GM10266 (cell line): Measurements from ENCODE around the gene C1orf116.
"Not testable (repeated sequence)": the region's sequence is repeated elsewhere in the genome, so short reads cannot be mapped to it uniquely, and the experiment has no call there.

Experiments used
- DNase-seq: peaks from one replicate; pipeline ENCODE4 v3.0.0; 2012; ENCODE audit errors: extremely low spot score
- CTCF ChIP-seq: IDR thresholded peaks from 2 replicates; pipeline ENCODE4 v1.5.1; 2012; ENCODE audit warnings: mild to moderate bottlenecking, low read depth; ENCODE audit not compliant: control insufficient read depth, insufficient read depth; ENCODE audit errors: missing control alignments

Gene C1orf116

GRCh38 chr1:207048041-207048440 is 15.5 kb upstream of the C1orf116 start:
- no peak for TF ChIP-seq CTCF
- no peak for DNase-seq

GRCh38 chr1:207047505-207047904 is 14.9 kb upstream of the C1orf116 start:
- no peak for DNase-seq
- no peak for TF ChIP-seq CTCF

DNA sequence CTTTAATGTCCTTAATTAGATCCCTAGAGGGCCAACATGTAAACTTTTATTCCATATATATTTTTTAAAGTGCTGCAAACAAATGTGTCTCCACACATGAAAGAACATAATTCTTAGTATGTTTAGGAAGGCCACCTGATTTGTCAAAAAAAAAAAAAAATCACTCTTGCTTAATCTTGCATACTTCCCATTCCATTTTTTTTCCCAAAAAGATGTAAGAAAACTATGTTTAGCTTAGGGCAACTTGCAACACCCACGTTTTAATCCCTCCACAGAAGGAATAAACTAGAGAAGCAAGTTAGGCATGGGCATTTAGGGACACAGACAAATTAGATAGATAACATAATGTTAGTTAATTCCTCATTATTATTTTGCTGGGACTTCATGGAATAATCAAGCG is 12.9 kb upstream of the C1orf116 start:
- DNase-seq: no peak
- TF ChIP-seq CTCF: no peak

- DNase-seq: not testable (repeated sequence)
Measured at GRCh38 chr1:207041397-207041796, 8.8 kb upstream of the C1orf116 start.

- TF ChIP-seq CTCF: no peak
- no peak for DNase-seq
Measured at GRCh38 chr1:207040181-207040533, 7.6 kb upstream of the C1orf116 start.

DNA sequence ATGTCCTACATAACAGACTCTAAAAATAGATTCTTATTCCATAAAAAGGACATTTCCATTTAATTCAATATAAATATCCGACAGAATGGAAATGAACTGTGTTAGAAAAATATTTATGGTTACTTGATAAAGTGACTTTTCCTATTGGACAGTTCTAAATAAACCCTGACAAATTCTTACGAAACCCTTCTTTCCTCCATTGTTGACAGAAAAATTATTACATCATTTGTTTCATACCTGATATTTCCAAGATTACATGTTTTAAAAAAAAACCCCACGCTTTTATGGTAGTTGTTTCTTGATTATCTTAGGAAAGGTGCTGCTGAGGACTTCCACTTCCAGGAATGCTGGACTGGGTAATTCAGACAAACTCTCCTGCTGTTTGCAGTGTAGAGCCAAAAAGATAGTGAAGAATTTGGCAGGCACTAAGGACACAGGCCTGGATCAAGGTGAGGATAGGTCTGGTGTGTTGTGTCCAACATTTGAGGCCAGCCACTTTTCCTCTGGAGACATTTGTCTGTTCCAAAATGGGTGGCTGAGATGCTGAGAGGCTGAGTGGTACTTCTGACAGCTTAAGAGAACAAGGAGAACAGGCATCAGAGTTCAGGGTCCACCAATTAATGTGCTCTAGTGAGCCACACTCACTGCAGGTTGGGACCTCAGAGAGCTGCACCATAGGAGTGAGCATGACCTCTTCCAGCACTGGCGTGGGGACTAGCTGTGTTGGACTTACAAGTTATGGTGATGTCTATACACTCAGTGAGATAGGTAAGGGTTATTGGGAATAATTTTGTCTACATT is 7.0 kb upstream of the C1orf116 start:
- no peak for DNase-seq
- TF ChIP-seq CTCF: no peak

GRCh38 chr1:207036865-207037264 is 4.3 kb upstream of the C1orf116 start:
- TF ChIP-seq CTCF: no peak
- DNase-seq: no peak
